IMR-90 (cell line): ENCODE results near the gene MRPS31.

Experiments
- CEBPB ChIP-seq: IDR thresholded peaks from 2 replicates; pipeline ENCODE4 v1.6.1; 2012; ENCODE audit warnings: low read depth, low read length, improper control_type of control experiment
- CHD1 ChIP-seq: IDR thresholded peaks from 2 replicates; pipeline ENCODE4 v1.6.1; 2012; ENCODE audit warnings: low read depth, low read length, improper control_type of control experiment
- CTCF ChIP-seq: conservative IDR thresholded peaks from 2 replicates; pipeline ENCODE4 v1.5.1; 2012; ENCODE audit warnings: mild to moderate bottlenecking, low read depth, low read length, improper control_type of control experiment
- ELK1 ChIP-seq: fragments of 150-350 bp; IDR thresholded peaks from 2 replicates; pipeline ENCODE4 v1.6.1; 2016; ENCODE audit warnings: low read depth, mild to moderate bottlenecking, low read length, moderate library complexity, borderline replicate concordance
- FOS ChIP-seq: fragments of 150-350 bp; IDR thresholded peaks from 2 replicates; pipeline ENCODE4 v1.6.1; 2016; ENCODE audit warnings: low read depth, low read length
- MAFK ChIP-seq: IDR thresholded peaks from 2 replicates; pipeline ENCODE4 v1.6.1; 2012; ENCODE audit warnings: low read depth, low read length, improper control_type of control experiment
- NFE2L2 ChIP-seq: fragments of 150-350 bp; IDR thresholded peaks from 2 replicates; pipeline ENCODE4 v1.6.1; 2016; ENCODE audit warnings: low read depth, mild to moderate bottlenecking, low read length
- POLR2A ChIP-seq: IDR thresholded peaks from 2 replicates; pipeline ENCODE4 v1.6.1; 2012; ENCODE audit warnings: mild to moderate bottlenecking, low read depth, low read length
- RAD21 ChIP-seq: IDR thresholded peaks from 2 replicates; pipeline ENCODE4 v1.6.1; 2012; ENCODE audit warnings: low read length, improper control_type of control experiment
- RFX5 ChIP-seq: IDR thresholded peaks from 2 replicates; pipeline ENCODE4 v1.8.0; 2012; ENCODE audit warnings: low read depth, mild to moderate bottlenecking, low read length, moderate library complexity

- TF ChIP-seq CTCF, result no peak
- TF ChIP-seq RAD21, result no peak
- no peak for TF ChIP-seq FOS
- no peak for TF ChIP-seq NFE2L2
- TF ChIP-seq POLR2A, result no peak
- no peak for TF ChIP-seq RFX5
- no peak for TF ChIP-seq ELK1
- no peak for TF ChIP-seq CHD1
- no peak for TF ChIP-seq CEBPB
- TF ChIP-seq MAFK, result no peak
These were observed 8.9 kb upstream of the MRPS31 start for GRCh38 chr13:40779796-40780285.
